Measurements from ENCODE around the gene SCN1A. TPM values are rescaled to one million over a fixed set of nuclear protein-coding genes. Genes with fewer than 3 reads are reported as not detected.

The SCN1A gene
- total RNA-seq, 4 donors from 2014 or later: not detected

GRCh38 chr2:166084301-166084700 is 43.5 kb downstream of the SCN1A start:
- Histone ChIP-seq H3K4me1 (no peaks in the 10 kb centered on the region), H3K27me3 (no peaks in the 10 kb centered on the region), H3K9me3 (no peaks in the 10 kb centered on the region), H3K36me3 (no peaks in the 10 kb centered on the region), H3K4me3 (no peak overlapping the region), H3K27ac (no peak overlapping the region)
- TF ChIP-seq, protein P1, sequence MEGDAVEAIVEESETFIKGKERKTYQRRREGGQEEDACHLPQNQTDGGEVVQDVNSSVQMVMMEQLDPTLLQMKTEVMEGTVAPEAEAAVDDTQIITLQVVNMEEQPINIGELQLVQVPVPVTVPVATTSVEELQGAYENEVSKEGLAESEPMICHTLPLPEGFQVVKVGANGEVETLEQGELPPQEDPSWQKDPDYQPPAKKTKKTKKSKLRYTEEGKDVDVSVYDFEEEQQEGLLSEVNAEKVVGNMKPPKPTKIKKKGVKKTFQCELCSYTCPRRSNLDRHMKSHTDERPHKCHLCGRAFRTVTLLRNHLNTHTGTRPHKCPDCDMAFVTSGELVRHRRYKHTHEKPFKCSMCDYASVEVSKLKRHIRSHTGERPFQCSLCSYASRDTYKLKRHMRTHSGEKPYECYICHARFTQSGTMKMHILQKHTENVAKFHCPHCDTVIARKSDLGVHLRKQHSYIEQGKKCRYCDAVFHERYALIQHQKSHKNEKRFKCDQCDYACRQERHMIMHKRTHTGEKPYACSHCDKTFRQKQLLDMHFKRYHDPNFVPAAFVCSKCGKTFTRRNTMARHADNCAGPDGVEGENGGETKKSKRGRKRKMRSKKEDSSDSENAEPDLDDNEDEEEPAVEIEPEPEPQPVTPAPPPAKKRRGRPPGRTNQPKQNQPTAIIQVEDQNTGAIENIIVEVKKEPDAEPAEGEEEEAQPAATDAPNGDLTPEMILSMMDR (IDR thresholded peaks at IDR 0.05): no peak
- TF ChIP-seq EP300 (IDR thresholded peaks at IDR 0.05) (no peak), POLR2A (IDR thresholded peaks at IDR 0.05) (no peak)
- DNase-seq (ENCODE audit: low spot score in 2 of 2): no peak

GRCh38 chr2:166082736-166083135 is 45.1 kb downstream of the SCN1A start:
- no peaks in the 10 kb centered on the region for H3K4me1 ChIP-seq
- H3K27ac ChIP-seq: no peak overlapping the region
- TF ChIP-seq POLR2A (IDR thresholded peaks at IDR 0.05) (no peak), EP300 (IDR thresholded peaks at IDR 0.05) (no peak)
- TF ChIP-seq, protein P1 (IDR thresholded peaks at IDR 0.05): no peak
- H3K9me3 ChIP-seq: no peaks in the 10 kb centered on the region
- no peak for DNase-seq (ENCODE audit: low spot score in 2 of 2)
- no peaks in the 10 kb centered on the region for H3K27me3 ChIP-seq
- WGBS, 2 donors: 59 to 65% methylated on average over 2 of the region's 2 CpGs
- H3K4me3 ChIP-seq: no peak overlapping the region
- H3K36me3 ChIP-seq: no peaks in the 10 kb centered on the region

- Histone ChIP-seq H3K4me1 (no peaks in the 10 kb centered on the region), H3K27me3 (no peaks in the 10 kb centered on the region), H3K36me3 (no peaks in the 10 kb centered on the region), H3K9me3 (no peaks in the 10 kb centered on the region), H3K4me3 (no peak overlapping the region), H3K27ac (no peak overlapping the region)
- TF ChIP-seq EP300 (IDR thresholded peaks at IDR 0.05) (no peak), POLR2A (IDR thresholded peaks at IDR 0.05) (no peak)
- DNase-seq (ENCODE audit: low spot score in 2 of 2): no peak
Observed at GRCh38 chr2:166081852-166082251, 46.0 kb downstream of the SCN1A start.

- Histone ChIP-seq H3K4me3 (no peak overlapping the region), H3K36me3 (no peaks in the 10 kb centered on the region), H3K4me1 (no peaks in the 10 kb centered on the region), H3K9me3 (no peaks in the 10 kb centered on the region), H3K27me3 (no peaks in the 10 kb centered on the region), H3K27ac (no peak overlapping the region)
- 42 to 46% methylated on average over 4 of the region's 4 CpGs for WGBS, 2 donors
- no peak for DNase-seq (ENCODE audit: low spot score in 2 of 2)
- TF ChIP-seq, protein P1 (IDR thresholded peaks at IDR 0.05): no peak
Observed at GRCh38 chr2:166081131-166081632, 46.6 kb downstream of the SCN1A start.

- H3K36me3 ChIP-seq: no peaks in the 10 kb centered on the region
- H3K27me3 ChIP-seq: no peaks in the 10 kb centered on the region
- WGBS, 2 donors: 56 to 65% methylated on average over 2 of the region's 2 CpGs
- H3K4me3 ChIP-seq: no peak overlapping the region
- H3K4me1 ChIP-seq: no peaks in the 10 kb centered on the region
- TF ChIP-seq, protein P1 (IDR thresholded peaks at IDR 0.05): no peak
- TF ChIP-seq EP300 (IDR thresholded peaks at IDR 0.05) (no peak), POLR2A (IDR thresholded peaks at IDR 0.05) (no peak)
- no peaks in the 10 kb centered on the region for H3K9me3 ChIP-seq
- H3K27ac ChIP-seq: no peak overlapping the region
- DNase-seq (ENCODE audit: low spot score in 2 of 2): no peak
Observed at GRCh38 chr2:166074430-166074829, 53.4 kb downstream of the SCN1A start.

- Histone ChIP-seq H3K27me3 (no peaks in the 10 kb centered on the region), H3K4me3 (no peak overlapping the region), H3K27ac (no peak overlapping the region), H3K36me3 (no peaks in the 10 kb centered on the region), H3K9me3 (no peaks in the 10 kb centered on the region), H3K4me1 (no peaks in the 10 kb centered on the region)
- 54 to 64% methylated on average over 2 of the region's 2 CpGs for WGBS, 2 donors
- TF ChIP-seq POLR2A (IDR thresholded peaks at IDR 0.05) (no peak), EP300 (IDR thresholded peaks at IDR 0.05) (no peak)
- TF ChIP-seq, protein P1 (IDR thresholded peaks at IDR 0.05): no peak
- no peak for DNase-seq (ENCODE audit: low spot score in 2 of 2)
Observed at GRCh38 chr2:166074011-166074410, 53.8 kb downstream of the SCN1A start.

Data from tibial nerve (tissue), 4 donors.